Testis (tissue), 2 donors: Measurements from ENCODE around the gene MANBA.
"Not testable (repeated sequence)": the region's sequence is repeated elsewhere in the genome, so short reads cannot be mapped to it uniquely, and the experiment has no call there.

ENCODE experiments used
- CTCF ChIP-seq, 3 experiments: fragments of 450-650 bp in 2 of 3; fragments of 200-600 bp in 1 of 3; sonication (generic) in 1 of 3; IDR thresholded peaks; one replicate each; pipeline ENCODE4 v1.5.1; 2016 to 2019; ENCODE audit warnings: antibody characterized with exemption in 3 of 3, mild to moderate bottlenecking in 2 of 3, moderate library complexity in 1 of 3
- POLR2A ChIP-seq: fragments of 450-650 bp; IDR thresholded peaks from one replicate; pipeline ENCODE4 v1.6.1; 2017; ENCODE audit warnings: antibody characterized with exemption, mild to moderate bottlenecking, moderate library complexity

GRCh38 chr4:102709060-102709459 is 51.7 kb downstream of the MANBA start:
- TF ChIP-seq CTCF (IDR thresholded peaks at IDR 0.05); POLR2A: not testable (repeated sequence)
